ENCODE data around the gene KRTAP4-8.
"Not testable (repeated sequence)": the region's sequence is repeated elsewhere in the genome, so short reads cannot be mapped to it uniquely, and the experiment has no call there.

- not testable (repeated sequence) for TF ChIP-seq POLR2A, CTCF (IDR thresholded peaks at IDR 0.05)
These were observed 43.4 kb downstream of the KRTAP4-8 start for GRCh38 chr17:41054556-41054955.

All from right lobe of liver (tissue), 4 donors.